ENCODE measurements around the gene TEX22. TPM values are rescaled to one million over a fixed set of nuclear protein-coding genes. Genes with fewer than 3 reads are reported as not detected.

The TEX22 gene
- total RNA-seq, 4 donors from 2014 or later, result under 0.01 to 0.19 (median 0.17) TPM; not detected in 1

DNA sequence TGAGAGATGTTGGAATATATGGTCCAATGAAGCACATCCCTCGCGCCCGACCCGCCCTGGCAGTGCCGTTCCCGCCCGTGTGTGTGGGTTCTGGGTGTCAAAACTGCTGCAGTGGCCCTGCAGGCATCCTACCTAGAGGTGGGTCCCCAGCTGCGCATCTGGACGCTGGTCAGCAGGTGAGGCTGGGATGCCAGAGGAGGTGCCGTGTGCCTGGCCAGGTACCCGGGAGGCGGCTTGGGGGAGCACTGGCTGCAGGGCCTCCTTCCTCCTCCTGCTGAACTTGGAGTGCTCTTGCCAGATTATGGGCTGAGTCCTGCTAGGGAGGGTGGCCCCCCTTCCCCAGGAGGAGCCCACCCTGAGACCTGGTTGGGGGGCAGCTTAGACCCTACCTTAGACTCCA is 26.5 kb downstream of the TEX22 start:
- intact Hi-C loops (cut with DNase I), result no loop called here
- DNase-seq (ENCODE audit: extremely low spot score), result no peak
- Histone ChIP-seq H3K9me3 (peaks cover 0 to 4% (median 0%) of the 10 kb centered on the region in 4 donors), H3K4me3 (no peak overlapping the region), H3K36me3 (peaks cover 0 to 29% (median 21%) of the 10 kb centered on the region in 4 donors), H3K4me1 (peaks cover 27 to 33% (median 30%) of the 10 kb centered on the region in 4 donors), H3K27ac (replicated peaks in 1 of 4) (no peak overlapping the region), H3K27me3 (no peaks in the 10 kb centered on the region)
- WGBS, result 94% methylated on average over 7 of the region's 12 CpGs
- TF ChIP-seq, protein P1, sequence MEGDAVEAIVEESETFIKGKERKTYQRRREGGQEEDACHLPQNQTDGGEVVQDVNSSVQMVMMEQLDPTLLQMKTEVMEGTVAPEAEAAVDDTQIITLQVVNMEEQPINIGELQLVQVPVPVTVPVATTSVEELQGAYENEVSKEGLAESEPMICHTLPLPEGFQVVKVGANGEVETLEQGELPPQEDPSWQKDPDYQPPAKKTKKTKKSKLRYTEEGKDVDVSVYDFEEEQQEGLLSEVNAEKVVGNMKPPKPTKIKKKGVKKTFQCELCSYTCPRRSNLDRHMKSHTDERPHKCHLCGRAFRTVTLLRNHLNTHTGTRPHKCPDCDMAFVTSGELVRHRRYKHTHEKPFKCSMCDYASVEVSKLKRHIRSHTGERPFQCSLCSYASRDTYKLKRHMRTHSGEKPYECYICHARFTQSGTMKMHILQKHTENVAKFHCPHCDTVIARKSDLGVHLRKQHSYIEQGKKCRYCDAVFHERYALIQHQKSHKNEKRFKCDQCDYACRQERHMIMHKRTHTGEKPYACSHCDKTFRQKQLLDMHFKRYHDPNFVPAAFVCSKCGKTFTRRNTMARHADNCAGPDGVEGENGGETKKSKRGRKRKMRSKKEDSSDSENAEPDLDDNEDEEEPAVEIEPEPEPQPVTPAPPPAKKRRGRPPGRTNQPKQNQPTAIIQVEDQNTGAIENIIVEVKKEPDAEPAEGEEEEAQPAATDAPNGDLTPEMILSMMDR (IDR thresholded peaks at IDR 0.05), result no peak
- no peak for TF ChIP-seq EP300 (IDR thresholded peaks at IDR 0.05)
- no peak for TF ChIP-seq POLR2AphosphoS5 (IDR thresholded peaks at IDR 0.05)

DNA sequence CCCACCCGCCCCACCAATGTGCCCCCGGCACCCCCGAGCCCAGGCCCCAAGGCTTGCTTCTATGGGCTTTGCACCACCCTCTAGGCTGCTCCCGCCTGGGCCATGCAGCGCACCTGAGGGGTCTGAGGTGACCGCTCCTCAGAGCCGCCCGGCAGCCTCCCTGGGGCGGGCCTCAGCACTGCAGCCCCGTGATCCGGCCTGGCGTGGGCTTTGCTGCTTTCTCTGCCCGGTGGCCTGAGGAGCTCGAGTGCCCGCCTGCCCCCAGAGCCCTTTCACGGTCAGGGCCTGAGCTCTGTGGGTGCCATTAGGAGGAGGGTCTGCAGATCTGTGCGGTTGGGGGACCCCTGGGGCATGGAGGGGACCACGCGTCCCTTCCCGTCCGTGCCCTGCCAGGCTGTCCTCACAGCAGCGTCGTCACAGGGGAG is 27.5 kb downstream of the TEX22 start:
- H3K27ac ChIP-seq (replicated peaks in 1 of 4), result no peak overlapping the region

DNA sequence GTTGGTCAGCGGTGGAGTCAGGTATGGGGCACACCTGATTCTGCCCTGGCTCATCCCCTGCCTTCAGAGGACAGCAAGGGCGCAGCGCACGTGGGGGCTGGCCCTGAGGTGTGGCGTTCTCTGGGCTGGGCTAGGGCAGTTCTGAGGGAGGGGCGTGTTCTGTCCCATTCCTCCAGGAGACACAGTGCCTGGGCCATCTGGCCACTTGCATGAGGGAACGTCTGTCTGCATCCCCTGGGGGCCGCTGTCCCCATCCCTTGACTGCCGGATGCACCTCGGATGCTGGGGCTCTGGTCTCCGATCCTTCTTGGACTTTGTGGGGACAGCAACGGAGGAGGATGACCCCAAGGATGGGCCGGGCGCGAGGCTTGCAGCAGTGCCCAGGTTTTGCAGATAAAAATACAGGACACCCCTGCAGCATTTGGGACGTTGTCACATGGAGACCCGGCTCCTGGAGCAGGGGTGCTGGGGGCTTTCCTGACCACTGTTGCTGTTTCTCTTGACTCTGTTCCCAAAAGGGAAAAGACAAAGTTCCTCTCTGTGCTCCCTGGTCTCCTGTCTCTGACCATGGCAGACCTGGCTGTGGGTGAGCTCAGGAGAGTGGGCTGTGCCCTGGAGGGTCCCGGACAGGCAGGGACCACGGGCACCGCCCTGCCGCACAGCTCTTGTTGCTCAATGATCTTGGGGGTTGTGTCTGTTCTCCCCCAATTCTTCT is 28.2 kb downstream of the TEX22 start:
- 97% methylated on average over 19 of the region's 21 CpGs for whole genome bisulfite sequencing
- intact Hi-C loops (cut with DNase I), result no loop called here
- H3K27ac ChIP-seq (replicated peaks in 1 of 4), result no peak overlapping the region

More for the DNA sequence above, 27.5 kb downstream of the TEX22 start:
- no peak overlapping the region for H3K4me3 ChIP-seq
- TF ChIP-seq EP300 (IDR thresholded peaks at IDR 0.05), result no peak
- no peak for TF ChIP-seq POLR2A (IDR thresholded peaks at IDR 0.05; ENCODE audit: low read depth)
- TF ChIP-seq, protein P1 (IDR thresholded peaks at IDR 0.05), result no peak
- no peak for TF ChIP-seq POLR2AphosphoS5 (IDR thresholded peaks at IDR 0.05)
- peaks cover 0 to 4% (median 0%) of the 10 kb centered on the region in 4 donors for H3K9me3 ChIP-seq
- intact Hi-C loops (cut with DNase I), result no loop called here
- over 99% methylated on average over 19 of the region's 23 CpGs for WGBS
- no peaks in the 10 kb centered on the region for H3K27me3 ChIP-seq
- H3K36me3 ChIP-seq, result peaks cover 0 to 29% (median 23%) of the 10 kb centered on the region in 4 donors
- no peak for DNase-seq (ENCODE audit: extremely low spot score)
- peaks cover 26 to 33% (median 31%) of the 10 kb centered on the region in 4 donors for H3K4me1 ChIP-seq

DNA sequence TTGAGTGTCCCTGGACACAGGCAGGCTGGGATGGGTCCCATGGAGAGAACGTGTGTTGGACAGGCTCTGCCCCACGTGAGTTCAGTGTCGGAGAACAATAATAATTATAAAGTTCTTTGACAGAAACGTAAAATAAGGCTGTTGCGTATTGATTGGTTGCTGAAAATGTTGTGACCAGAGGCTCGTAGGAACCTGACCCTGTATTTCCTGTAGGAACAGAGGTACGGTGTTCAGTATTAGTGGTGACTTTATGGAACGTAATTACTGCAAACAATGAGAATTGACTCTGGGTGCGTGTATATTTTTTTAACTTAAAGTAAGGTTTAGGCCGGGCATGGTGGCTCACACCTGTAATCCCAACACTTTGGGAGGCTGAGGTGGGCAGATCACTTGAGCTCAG is 29.1 kb downstream of the TEX22 start:
- TF ChIP-seq, protein P1 (IDR thresholded peaks at IDR 0.05), result no peak
- TF ChIP-seq POLR2AphosphoS5 (IDR thresholded peaks at IDR 0.05) (no peak), POLR2A (IDR thresholded peaks at IDR 0.05; ENCODE audit: low read depth) (no peak), EP300 (IDR thresholded peaks at IDR 0.05) (no peak)
- DNase-seq (ENCODE audit: extremely low spot score), result no peak
- H3K27ac ChIP-seq (replicated peaks in 1 of 4), result no peak overlapping the region
- H3K27me3 ChIP-seq, result no peaks in the 10 kb centered on the region
- H3K36me3 ChIP-seq, result peaks cover 0 to 35% (median 24%) of the 10 kb centered on the region in 4 donors
- H3K4me1 ChIP-seq, result peaks cover 10 to 23% (median 21%) of the 10 kb centered on the region in 4 donors
- intact Hi-C loops (cut with DNase I), result no loop called here
- H3K9me3 ChIP-seq, result peaks cover 0 to 4% (median 0%) of the 10 kb centered on the region in 4 donors
- WGBS, result 96% methylated on average over 10 of the region's 10 CpGs
- no peak overlapping the region for H3K4me3 ChIP-seq

More for the DNA sequence above, 28.2 kb downstream of the TEX22 start:
- no peak overlapping the region for H3K4me3 ChIP-seq
- H3K36me3 ChIP-seq, result peaks cover 0 to 35% (median 24%) of the 10 kb centered on the region in 4 donors
- no peak for TF ChIP-seq EP300 (IDR thresholded peaks at IDR 0.05)
- no peak for TF ChIP-seq POLR2AphosphoS5 (IDR thresholded peaks at IDR 0.05)
- no peak for TF ChIP-seq POLR2A (IDR thresholded peaks at IDR 0.05; ENCODE audit: low read depth)
- TF ChIP-seq, protein P1 (IDR thresholded peaks at IDR 0.05), result no peak
- DNase-seq (ENCODE audit: extremely low spot score), result no peak
- H3K9me3 ChIP-seq, result peaks cover 0 to 4% (median 0%) of the 10 kb centered on the region in 4 donors
- peaks cover 18 to 31% (median 28%) of the 10 kb centered on the region in 4 donors for H3K4me1 ChIP-seq
- no peaks in the 10 kb centered on the region for H3K27me3 ChIP-seq

Measured in esophagus muscularis mucosa (tissue), 4 donors.